ENCODE measurements around the gene F11R.

DNA sequence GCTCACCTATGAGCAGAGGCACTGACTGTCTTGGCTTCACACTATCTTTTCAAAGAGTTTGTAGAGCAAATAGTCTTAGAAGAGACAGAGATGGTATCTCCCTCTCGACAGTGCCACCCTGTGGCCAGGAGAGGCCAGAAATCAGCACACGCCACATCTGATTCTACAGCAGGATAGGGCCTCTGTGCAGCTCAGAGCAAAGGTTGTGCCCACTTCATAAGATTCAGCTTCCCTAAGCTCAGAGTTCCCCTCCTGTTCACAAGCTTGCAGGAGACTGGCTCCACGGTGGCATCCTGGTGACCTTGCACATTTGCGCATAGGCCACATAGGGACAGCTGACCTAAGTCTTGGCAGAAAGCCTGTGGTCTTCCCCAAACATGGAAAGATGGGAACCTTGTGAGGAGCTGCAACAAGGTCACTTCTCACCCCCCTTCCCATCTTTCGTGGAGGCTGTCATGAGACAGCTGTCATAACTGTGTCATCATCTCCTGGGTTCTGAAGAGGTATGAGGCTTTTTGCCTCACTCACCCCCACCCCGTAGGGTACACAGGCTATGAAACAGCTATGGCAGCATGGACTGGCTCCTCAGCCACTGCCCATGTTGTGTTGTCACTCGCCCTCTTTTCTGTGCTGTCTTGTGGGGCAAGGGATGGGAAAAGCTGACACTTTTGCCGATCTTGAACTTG, 69.4 kb downstream of the F11R start:
- TF ChIP-seq CTCF (IDR thresholded peaks at IDR 0.05) (peak; percentile 91), ZFX (IDR thresholded peaks at IDR 0.05; ENCODE audit: borderline replicate concordance) (no peak)

Measured in 22Rv1 (cell line).